ENCODE measurements around the gene EDC3. TPM values are rescaled to one million over a fixed set of nuclear protein-coding genes. Genes with fewer than 3 reads are reported as not detected.

EDC3 gene
- total and polyA plus RNA-seq, 7 donors = 11.6 to 22.0 (median 16.8) TPM

DNA sequence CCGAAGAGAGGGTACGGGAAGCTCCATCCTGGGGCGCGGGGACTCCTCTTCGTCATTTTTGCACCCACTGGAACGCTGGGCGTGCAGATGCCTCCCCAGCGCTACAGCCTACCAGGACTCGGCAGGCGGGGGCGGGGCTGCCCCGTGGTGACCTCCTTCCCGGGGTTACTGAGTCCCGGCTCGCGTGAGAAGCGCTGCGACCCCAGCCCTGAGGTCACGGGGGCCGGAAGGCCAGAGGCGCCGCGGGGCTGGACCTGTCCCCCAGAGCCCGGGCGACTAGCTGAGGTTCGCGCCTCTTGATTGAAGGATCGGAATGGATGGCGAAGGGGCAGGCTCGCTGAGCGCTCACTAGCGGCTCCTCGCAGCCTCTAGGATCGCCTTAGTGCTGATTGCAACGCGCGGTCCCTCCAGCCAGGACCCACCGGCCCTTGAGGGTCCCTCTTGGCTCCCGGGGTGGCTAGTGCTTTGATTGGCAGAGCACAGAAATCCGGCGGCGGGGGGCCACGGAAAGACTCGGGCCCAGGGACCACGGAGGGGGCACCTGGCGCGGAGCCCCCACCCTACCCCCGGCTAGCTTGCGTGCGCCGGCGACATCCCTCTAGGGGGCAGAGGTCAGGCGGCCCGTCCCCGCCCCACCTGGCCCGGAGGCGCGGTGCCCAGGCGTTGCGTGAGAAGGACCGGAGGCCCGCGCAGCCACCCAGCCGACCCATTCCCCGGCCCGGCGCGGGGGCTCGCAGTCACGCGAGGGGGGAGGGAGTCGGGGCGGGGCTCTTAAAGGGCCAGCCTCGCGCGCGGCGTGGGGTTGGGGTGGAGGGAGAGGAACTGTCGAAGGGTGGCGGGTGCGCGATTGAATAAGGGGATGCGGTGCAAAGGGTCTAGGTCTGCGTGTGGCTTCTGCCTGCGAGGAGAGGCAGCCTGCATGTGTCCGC lies 30.3 kb upstream of the EDC3 start:
- whole genome bisulfite sequencing, 2 donors = 1 to 2% methylated on average over 86 of the region's 86 CpGs
- no peak for DNase-seq

DNA sequence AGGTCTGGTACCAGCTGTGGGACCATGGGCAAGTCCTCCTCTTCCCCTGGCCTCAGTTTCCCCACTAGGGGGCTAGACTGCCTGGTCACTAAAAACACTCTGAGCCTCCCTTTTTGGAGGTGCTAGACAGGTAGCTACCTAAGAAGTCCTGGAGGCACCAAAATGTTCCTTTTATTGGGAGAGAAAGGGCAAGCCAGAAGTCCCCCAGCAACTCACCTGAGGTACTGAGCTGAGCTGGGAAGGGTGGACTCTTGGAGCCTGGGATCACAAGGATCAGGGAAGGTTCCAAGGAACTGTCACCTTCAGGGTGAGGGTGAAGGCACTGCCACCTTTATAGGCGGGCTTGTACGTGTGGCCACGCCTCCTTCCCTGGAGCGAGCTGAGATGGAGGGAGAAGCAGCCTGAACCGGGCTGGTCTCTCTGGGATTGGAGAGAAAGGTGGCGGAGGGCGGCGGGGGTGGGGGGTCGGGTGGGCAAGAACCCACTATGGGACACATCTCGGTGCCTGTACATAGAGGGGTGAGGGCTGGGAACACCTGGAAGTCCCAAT lies 29.5 kb upstream of the EDC3 start, which contains the start of gene CYP1A1:
TSS of gene CYP1A1 (minus strand) at position 304 of the 550 bp plus-strand sequence. CDS start 2,431 bp downstream, outside the sequence.
- intact Hi-C loops (cut with DNase I) = no loop called here
- 1 to 3% methylated on average over 10 of the region's 10 CpGs for WGBS, 2 donors
- peaks cover 0 to 25% (median 16%) of the 10 kb centered on the region in 4 donors for H3K4me1 ChIP-seq
- H3K4me3 ChIP-seq = peak within 1 kb of the TSS; percentile 42 to 71 (median 56)
- TF ChIP-seq POLR2A (IDR thresholded peaks at IDR 0.05) (no peak), POLR2AphosphoS5 (IDR thresholded peaks at IDR 0.05) (no peak), EP300 (IDR thresholded peaks at IDR 0.05) (no peak)
- TF ChIP-seq, protein P1, sequence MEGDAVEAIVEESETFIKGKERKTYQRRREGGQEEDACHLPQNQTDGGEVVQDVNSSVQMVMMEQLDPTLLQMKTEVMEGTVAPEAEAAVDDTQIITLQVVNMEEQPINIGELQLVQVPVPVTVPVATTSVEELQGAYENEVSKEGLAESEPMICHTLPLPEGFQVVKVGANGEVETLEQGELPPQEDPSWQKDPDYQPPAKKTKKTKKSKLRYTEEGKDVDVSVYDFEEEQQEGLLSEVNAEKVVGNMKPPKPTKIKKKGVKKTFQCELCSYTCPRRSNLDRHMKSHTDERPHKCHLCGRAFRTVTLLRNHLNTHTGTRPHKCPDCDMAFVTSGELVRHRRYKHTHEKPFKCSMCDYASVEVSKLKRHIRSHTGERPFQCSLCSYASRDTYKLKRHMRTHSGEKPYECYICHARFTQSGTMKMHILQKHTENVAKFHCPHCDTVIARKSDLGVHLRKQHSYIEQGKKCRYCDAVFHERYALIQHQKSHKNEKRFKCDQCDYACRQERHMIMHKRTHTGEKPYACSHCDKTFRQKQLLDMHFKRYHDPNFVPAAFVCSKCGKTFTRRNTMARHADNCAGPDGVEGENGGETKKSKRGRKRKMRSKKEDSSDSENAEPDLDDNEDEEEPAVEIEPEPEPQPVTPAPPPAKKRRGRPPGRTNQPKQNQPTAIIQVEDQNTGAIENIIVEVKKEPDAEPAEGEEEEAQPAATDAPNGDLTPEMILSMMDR (IDR thresholded peaks at IDR 0.05) = no peak
- peaks cover 4 to 14% (median 5%) of the 10 kb centered on the region in 3 donors for H3K27me3 ChIP-seq
- no peak for DNase-seq
- no peaks in the 10 kb centered on the region for H3K9me3 ChIP-seq
- peak within 1 kb of the TSS in 2 of 4 donors; percentile 28 to 56 for H3K27ac ChIP-seq
- H3K36me3 ChIP-seq = no peaks in the 10 kb centered on the region

More for the DNA sequence above, 30.3 kb upstream of the EDC3 start:
- H3K9me3 ChIP-seq = no peaks in the 10 kb centered on the region
- peaks cover 0 to 25% (median 16%) of the 10 kb centered on the region in 4 donors for H3K4me1 ChIP-seq
- peak overlapping the region in 2 of 4 donors; percentile 28 to 56 for H3K27ac ChIP-seq
- no peaks in the 10 kb centered on the region for H3K36me3 ChIP-seq
- H3K4me3 ChIP-seq = peak overlapping the region; percentile 42 to 71 (median 56)
- TF ChIP-seq POLR2AphosphoS5 (IDR thresholded peaks at IDR 0.05) = no peak
- TF ChIP-seq EP300 (IDR thresholded peaks at IDR 0.05) = no peak
- intact Hi-C loops (cut with DNase I) = no loop called here
- H3K27me3 ChIP-seq = peaks cover 4 to 22% (median 13%) of the 10 kb centered on the region in 3 donors

DNA sequence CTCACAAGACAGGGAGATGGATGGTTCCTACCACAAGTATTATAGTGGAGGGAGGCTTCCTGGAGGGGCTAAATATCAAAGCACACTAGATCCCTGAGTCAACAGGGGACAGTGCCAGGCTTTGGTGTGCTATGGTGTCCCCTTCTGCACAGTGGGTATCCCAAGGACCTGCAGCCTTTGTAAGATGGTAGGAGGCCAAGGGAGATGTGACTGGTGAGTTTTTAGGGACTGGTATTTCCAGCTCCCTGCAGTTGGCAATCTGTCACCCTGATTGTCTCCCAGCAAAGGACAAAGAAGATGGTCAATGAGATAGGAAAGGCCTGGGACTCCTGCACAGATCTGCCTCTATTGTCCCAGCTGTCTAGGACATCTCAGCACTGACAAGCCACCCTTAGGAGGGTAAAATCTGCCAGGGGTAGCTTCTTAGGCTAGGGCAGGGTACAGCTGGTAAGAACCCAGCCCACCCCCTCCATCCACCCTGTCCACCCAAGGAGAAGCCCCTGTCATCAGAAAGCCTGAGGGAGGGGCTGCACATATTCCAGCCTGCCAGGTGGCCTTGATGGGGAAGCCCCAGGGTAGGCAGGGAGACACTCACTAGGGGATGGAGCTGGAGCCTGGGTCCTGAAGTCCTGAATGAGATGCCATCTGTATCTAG lies 28.9 kb upstream of the EDC3 start:
- intact Hi-C loops (cut with DNase I) = no loop called here
- peaks cover 0 to 11% (median 4%) of the 10 kb centered on the region in 3 donors for H3K27me3 ChIP-seq
- no peaks in the 10 kb centered on the region for H3K36me3 ChIP-seq
- no peak for DNase-seq
- H3K27ac ChIP-seq = no peak overlapping the region
- H3K9me3 ChIP-seq = no peaks in the 10 kb centered on the region
- H3K4me3 ChIP-seq = no peak overlapping the region
- TF ChIP-seq POLR2AphosphoS5 (IDR thresholded peaks at IDR 0.05) (no peak), POLR2A (IDR thresholded peaks at IDR 0.05) (no peak), EP300 (IDR thresholded peaks at IDR 0.05) (no peak)
- TF ChIP-seq, protein P1 (IDR thresholded peaks at IDR 0.05) = no peak
- peaks cover 0 to 25% (median 16%) of the 10 kb centered on the region in 4 donors for H3K4me1 ChIP-seq

DNA sequence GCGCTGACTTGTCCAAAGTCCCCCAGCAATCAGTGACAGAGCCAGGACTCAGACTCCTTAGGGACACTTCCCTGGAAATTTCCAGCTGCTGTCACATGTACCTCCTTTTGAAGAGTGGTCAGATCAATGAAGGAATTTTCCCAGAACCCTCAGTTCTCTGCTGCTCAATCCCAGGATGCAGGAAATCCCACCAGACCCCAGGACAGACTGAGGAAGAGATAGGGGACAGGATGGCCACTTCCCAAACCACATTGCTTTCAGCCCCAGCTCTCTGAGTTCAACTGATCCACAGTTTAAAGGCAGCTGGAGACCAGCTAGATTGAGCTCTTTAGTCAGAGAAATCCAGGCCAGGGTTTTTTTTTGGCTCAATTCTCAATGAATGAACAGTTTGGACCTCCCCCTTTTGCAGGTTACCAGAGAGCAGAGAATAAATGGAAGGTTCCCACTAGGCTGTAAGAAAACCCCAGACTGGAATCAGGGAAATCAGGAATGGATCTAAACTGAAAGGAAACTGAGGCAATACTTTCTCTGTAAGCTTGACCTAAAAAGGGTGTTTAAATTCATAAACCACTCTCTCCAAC lies 28.0 kb upstream of the EDC3 start:
- no peak overlapping the region for H3K4me3 ChIP-seq
- H3K36me3 ChIP-seq = no peaks in the 10 kb centered on the region
- WGBS, 2 donors = 64 to 76% methylated on average over 1 of the region's 1 CpG
- TF ChIP-seq EP300 (IDR thresholded peaks at IDR 0.05) (no peak), POLR2AphosphoS5 (IDR thresholded peaks at IDR 0.05) (no peak), POLR2A (IDR thresholded peaks at IDR 0.05) (no peak)
- TF ChIP-seq, protein P1 (IDR thresholded peaks at IDR 0.05) = no peak
- H3K27ac ChIP-seq = no peak overlapping the region
- H3K27me3 ChIP-seq = peaks cover 0 to 11% (median 4%) of the 10 kb centered on the region in 3 donors
- intact Hi-C loops (cut with DNase I) = no loop called here
- H3K9me3 ChIP-seq = no peaks in the 10 kb centered on the region
- DNase-seq = no peak
- peaks cover 0 to 25% (median 16%) of the 10 kb centered on the region in 4 donors for H3K4me1 ChIP-seq

All from sigmoid colon (tissue), 7 donors.